ENCODE results near the gene BRINP3.

DNA sequence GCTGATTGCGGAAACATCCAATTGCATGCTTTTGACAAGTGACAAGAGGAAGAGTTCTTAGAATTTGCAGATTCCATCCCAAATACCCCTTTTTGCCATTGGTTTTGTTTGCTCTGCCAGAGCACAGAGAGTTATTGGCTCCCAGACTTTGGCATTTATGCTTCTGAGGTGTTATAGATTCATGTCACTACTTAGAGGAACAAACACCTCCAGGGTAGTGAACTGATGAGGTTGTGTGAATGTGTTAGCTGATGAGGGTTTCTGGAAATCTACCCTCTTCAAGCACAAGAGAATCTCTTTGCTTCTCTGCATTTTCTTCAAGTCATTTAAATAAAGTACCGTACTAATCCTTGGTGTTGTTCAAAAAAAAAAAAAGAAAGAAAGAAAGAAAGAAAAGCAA, 33.9 kb upstream of the BRINP3 start:
- no peak for TF ChIP-seq SP140L (CRISPR knock-in tag; IDR thresholded peaks at IDR 0.05; ENCODE audit: borderline replicate concordance)
- TF ChIP-seq, protein P1, sequence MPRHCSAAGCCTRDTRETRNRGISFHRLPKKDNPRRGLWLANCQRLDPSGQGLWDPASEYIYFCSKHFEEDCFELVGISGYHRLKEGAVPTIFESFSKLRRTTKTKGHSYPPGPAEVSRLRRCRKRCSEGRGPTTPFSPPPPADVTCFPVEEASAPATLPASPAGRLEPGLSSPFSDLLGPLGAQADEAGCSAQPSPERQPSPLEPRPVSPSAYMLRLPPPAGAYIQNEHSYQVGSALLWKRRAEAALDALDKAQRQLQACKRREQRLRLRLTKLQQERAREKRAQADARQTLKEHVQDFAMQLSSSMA (CRISPR knock-in tag; IDR thresholded peaks at IDR 0.05) = no peak
- TF ChIP-seq BHLHE40 (IDR thresholded peaks at IDR 0.05; ENCODE audit: low read length) = no peak
- TF ChIP-seq CEBPB (IDR thresholded peaks at IDR 0.05; ENCODE audit: borderline replicate concordance, low read depth, low read length) = no peak
